GM12891 (cell line): ENCODE data around the gene GUCY1A1.

ENCODE experiments used
- DNase-seq: peaks from one replicate; pipeline ENCODE4 v3.0.0; 2011; ENCODE audit warnings: low spot score; ENCODE audit not compliant: insufficient read length
- FAIRE-seq: peaks from 2 replicates; lab custom pipeline; 2011; peaks lifted over from hg19 to GRCh38; lab: Jason Lieb, UNC
- PAX5 ChIP-seq: IDR thresholded peaks from 2 replicates; pipeline ENCODE4 v1.6.1; 2011; ENCODE audit warnings: low read length, moderate library complexity, mild to moderate bottlenecking; ENCODE audit not compliant: insufficient read depth, severe bottlenecking
- POLR2A ChIP-seq: IDR thresholded peaks from 2 replicates; pipeline ENCODE4 v1.6.1; 2011; ENCODE audit warnings: low read depth, low read length, control low read depth
- POLR2AphosphoS5 ChIP-seq: IDR thresholded peaks from 2 replicates; pipeline ENCODE4 v1.6.1; 2011; ENCODE audit warnings: low read depth, low read length, control low read depth
- POU2F2 ChIP-seq: IDR thresholded peaks from 2 replicates; pipeline ENCODE4 v1.6.1; 2011; ENCODE audit warnings: low read depth, mild to moderate bottlenecking, control low read depth, low read length, moderate library complexity
- SPI1 ChIP-seq: IDR thresholded peaks from 2 replicates; pipeline ENCODE4 v1.6.1; 2011; ENCODE audit warnings: low read depth, low read length, control low read depth
- TAF1 ChIP-seq: IDR thresholded peaks from 2 replicates; pipeline ENCODE4 v1.6.1; 2011; ENCODE audit warnings: low read depth, low read length, control low read depth

Gene GUCY1A1

GRCh38 chr4:155705664-155706063 is 39.0 kb downstream of the GUCY1A1 start:
- TF ChIP-seq POU2F2 (no peak), TAF1 (no peak), PAX5 (no peak), POLR2A (no peak), SPI1 (no peak), POLR2AphosphoS5 (no peak)
- DNase-seq: no peak
- no peak for FAIRE-seq

GRCh38 chr4:155706147-155706546 is 39.5 kb downstream of the GUCY1A1 start:
- TF ChIP-seq SPI1 (no peak), POU2F2 (no peak), TAF1 (no peak), POLR2AphosphoS5 (no peak), POLR2A (no peak), PAX5 (no peak)
- FAIRE-seq: no peak
- no peak for DNase-seq

- TF ChIP-seq PAX5: no peak
- no peak for TF ChIP-seq SPI1
- no peak for TF ChIP-seq POLR2AphosphoS5
- TF ChIP-seq POLR2A: no peak
- TF ChIP-seq POU2F2: no peak
- TF ChIP-seq TAF1: no peak
- DNase-seq: no peak
- peak; percentile 64 for FAIRE-seq
Measured at GRCh38 chr4:155707251-155707650, 40.6 kb downstream of the GUCY1A1 start.

- FAIRE-seq: no peak
- TF ChIP-seq POLR2A (no peak), SPI1 (no peak)
- no peak for DNase-seq
Measured at GRCh38 chr4:155708782-155709181, 42.1 kb downstream of the GUCY1A1 start.

GRCh38 chr4:155709918-155710317 is 43.3 kb downstream of the GUCY1A1 start:
- FAIRE-seq (no peak), DNase-seq (no peak)
- TF ChIP-seq TAF1: no peak
- no peak for TF ChIP-seq POLR2A
- TF ChIP-seq SPI1: no peak
- TF ChIP-seq PAX5: no peak
- no peak for TF ChIP-seq POLR2AphosphoS5
- TF ChIP-seq POU2F2: no peak

GRCh38 chr4:155711556-155711955 is 44.9 kb downstream of the GUCY1A1 start:
- no peak for TF ChIP-seq POU2F2
- no peak for TF ChIP-seq SPI1
- no peak for TF ChIP-seq TAF1
- TF ChIP-seq PAX5: no peak
- TF ChIP-seq POLR2AphosphoS5: no peak
- TF ChIP-seq POLR2A: no peak
- FAIRE-seq: no peak
- DNase-seq: no peak

GRCh38 chr4:155712846-155713245 is 46.2 kb downstream of the GUCY1A1 start:
- DNase-seq (no peak), FAIRE-seq (no peak)
- TF ChIP-seq POU2F2 (no peak), PAX5 (no peak), POLR2AphosphoS5 (no peak), SPI1 (no peak), POLR2A (no peak), TAF1 (no peak)

GRCh38 chr4:155713911-155714310 is 47.3 kb downstream of the GUCY1A1 start:
- DNase-seq: no peak
- no peak for TF ChIP-seq PAX5
- no peak for TF ChIP-seq POLR2A
- TF ChIP-seq SPI1: no peak
- TF ChIP-seq POU2F2: no peak
- TF ChIP-seq POLR2AphosphoS5: no peak
- no peak for TF ChIP-seq TAF1
- no peak for FAIRE-seq

- FAIRE-seq: no peak
- TF ChIP-seq PAX5 (no peak), TAF1 (no peak), POU2F2 (no peak), POLR2AphosphoS5 (no peak), SPI1 (no peak), POLR2A (no peak)
- no peak for DNase-seq
Measured at GRCh38 chr4:155722336-155722735, 55.7 kb downstream of the GUCY1A1 start.

GRCh38 chr4:155722816-155723499 is 56.3 kb downstream of the GUCY1A1 start:
- FAIRE-seq (no peak), DNase-seq (no peak)
- no peak for TF ChIP-seq SPI1
- no peak for TF ChIP-seq POLR2AphosphoS5
- TF ChIP-seq TAF1: no peak
- TF ChIP-seq POLR2A: no peak
- TF ChIP-seq PAX5: no peak
- TF ChIP-seq POU2F2: no peak

GRCh38 chr4:155724731-155725130 is 58.1 kb downstream of the GUCY1A1 start:
- no peak for TF ChIP-seq PAX5
- TF ChIP-seq POU2F2: no peak
- no peak for TF ChIP-seq POLR2AphosphoS5
- no peak for TF ChIP-seq POLR2A
- TF ChIP-seq SPI1: no peak
- no peak for TF ChIP-seq TAF1
- FAIRE-seq: no peak
- no peak for DNase-seq

- no peak for TF ChIP-seq POU2F2
- no peak for TF ChIP-seq POLR2A
- no peak for TF ChIP-seq SPI1
- no peak for FAIRE-seq
- DNase-seq: no peak
Measured at GRCh38 chr4:155734065-155734464, 67.4 kb downstream of the GUCY1A1 start.
